Dedifferentiated amniotic fluid mesenchymal stem cell (primary cell): ENCODE data around the gene RTRAF.

Experiments used
- DNase-seq: peaks from one replicate; pipeline ENCODE4 v3.0.0-alpha.2; 2016; ENCODE audit errors: extremely low spot score

Gene RTRAF

GRCh38 chr14:52049721-52050588 lies 60.6 kb downstream of the RTRAF start:
- no peak for DNase-seq

- DNase-seq, result no peak
These were observed 61.9 kb downstream of the RTRAF start for GRCh38 chr14:52051251-52051650.

GRCh38 chr14:52051871-52052270 lies 62.5 kb downstream of the RTRAF start:
- DNase-seq, result no peak

- DNase-seq, result no peak
These were observed 63.1 kb downstream of the RTRAF start for GRCh38 chr14:52052288-52052943.

GRCh38 chr14:52053044-52053443 lies 63.7 kb downstream of the RTRAF start:
- DNase-seq, result no peak

- DNase-seq, result no peak
These were observed 65.3 kb downstream of the RTRAF start for GRCh38 chr14:52054678-52055077.

DNA sequence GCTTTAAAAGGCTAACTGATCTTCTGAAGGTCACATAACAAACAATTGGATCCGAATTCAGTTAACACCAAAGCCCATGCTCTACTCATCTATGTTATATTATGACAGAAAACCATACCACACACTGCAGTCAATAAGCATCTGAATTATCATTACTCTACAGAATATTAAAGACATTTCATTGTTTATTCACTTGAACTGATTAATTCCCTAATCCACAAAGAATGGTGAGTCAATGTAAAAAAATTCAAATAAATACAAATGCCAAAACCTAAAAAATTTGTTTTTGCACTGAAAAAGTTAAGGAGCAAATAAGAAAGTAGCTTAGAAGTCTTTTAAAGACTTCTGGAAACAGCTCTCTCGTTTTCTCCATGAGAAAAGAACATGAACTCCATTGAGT lies 65.8 kb downstream of the RTRAF start:
- no peak for DNase-seq

DNA sequence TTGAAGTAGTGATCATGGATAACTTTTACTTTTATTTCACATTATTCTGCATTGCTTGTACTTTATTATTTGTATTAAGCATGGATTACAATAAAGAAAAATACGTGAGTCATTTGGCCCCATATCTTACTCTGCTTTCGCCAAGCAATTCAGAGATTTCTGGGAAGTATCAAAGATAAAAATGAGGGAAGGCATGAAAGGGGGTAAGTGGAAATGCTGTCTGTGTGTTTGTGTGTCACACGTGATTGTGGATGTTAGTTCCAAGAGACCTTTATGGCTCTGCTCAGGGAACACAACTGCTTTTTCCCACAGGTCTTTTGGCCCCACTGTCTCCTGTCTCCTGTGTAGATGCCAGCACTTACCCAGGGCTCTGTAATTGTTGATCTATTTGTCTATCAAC lies 69.0 kb downstream of the RTRAF start:
- DNase-seq, result no peak

GRCh38 chr14:52059649-52060048 lies 70.3 kb downstream of the RTRAF start:
- no peak for DNase-seq

- no peak for DNase-seq
These were observed 70.7 kb downstream of the RTRAF start for GRCh38 chr14:52060080-52060479.
